WTC11 (cell line): Measurements from ENCODE around the gene AJAP1. TPM values are rescaled to one million over a fixed set of nuclear protein-coding genes. Genes with fewer than 3 reads are reported as not detected.

ENCODE experiments used
- ATAC-seq: fragments of 200-7000 bp; cut with Tn5 transposase; 2 replicates; pipeline ENCODE4 v1.10.0; 2021; ENCODE audit warnings: mild to moderate bottlenecking, moderate library complexity
- CTCF ChIA-PET: fragments of 300-600 bp; sonication (Branson Sonifier 250); formaldehyde crosslinking; loops from one replicate; lab custom pipeline; 2021; ENCODE audit warnings: antibody characterized with exemption; lab: Charles Lee
- POLR2A ChIA-PET: fragments of 350-600 bp; sonication (Branson Sonifier 250); formaldehyde crosslinking; loops from one replicate; lab custom pipeline; 2021; ENCODE audit warnings: antibody characterized with exemption; lab: Charles Lee
- DNase-seq: peaks from one replicate; pipeline ENCODE4 v3.0.0; 2021; ENCODE audit warnings: low spot score
- H3K27ac Mint-ChIP-seq: 2 replicates; pipeline ENCODE4 v1.8.0; 2021; ENCODE audit warnings: mixed read lengths
- H3K27me3 Mint-ChIP-seq: 2 replicates; pipeline ENCODE4 v1.8.0; 2021; ENCODE audit warnings: low read depth, mild to moderate bottlenecking, moderate library complexity, mixed read lengths
- H3K36me3 Mint-ChIP-seq: 2 replicates; pipeline ENCODE4 v1.8.0; 2021; ENCODE audit warnings: mixed read lengths
- H3K4me1 Mint-ChIP-seq: 2 replicates; pipeline ENCODE4 v1.8.0; 2022; ENCODE audit warnings: mixed read lengths
- H3K4me3 Mint-ChIP-seq: 2 replicates; pipeline ENCODE4 v1.8.0; 2021; ENCODE audit warnings: mild to moderate bottlenecking, moderate library complexity, mixed read lengths
- H3K9me3 Mint-ChIP-seq: 2 replicates; pipeline ENCODE4 v1.8.0; 2021; ENCODE audit warnings: mixed read lengths
- ATF6 ChIP-seq: sonication (generic); formaldehyde crosslinking; IDR thresholded peaks from 2 replicates; pipeline ENCODE4 v1.8.1; 2023; ENCODE audit warnings: mild to moderate bottlenecking, missing genetic modification reagents
- CBFB ChIP-seq: sonication (generic); formaldehyde crosslinking; IDR thresholded peaks from 2 replicates; pipeline ENCODE4 v1.8.1; 2022; ENCODE audit warnings: mild to moderate bottlenecking, low read depth, missing genetic modification reagents
- GRHL2 ChIP-seq: fragments of 250-450 bp; sonication (Bioruptor Pico); IDR thresholded peaks from 2 replicates; pipeline ENCODE4 v1.8.0; 2022; ENCODE audit warnings: mild to moderate bottlenecking, moderate library complexity; ENCODE audit not compliant: insufficient replicate concordance, severe bottlenecking
- MXD4 ChIP-seq: fragments of 250-450 bp; sonication (Bioruptor Pico); IDR thresholded peaks from 2 replicates; pipeline ENCODE4 v1.8.0; 2021; ENCODE audit warnings: mild to moderate bottlenecking, moderate library complexity, borderline replicate concordance
- PREB ChIP-seq: sonication (generic); formaldehyde crosslinking; IDR thresholded peaks from 2 replicates; pipeline ENCODE4 v1.8.1; 2022; ENCODE audit warnings: mild to moderate bottlenecking, missing genetic modification reagents, moderate library complexity, borderline replicate concordance
- PRRX2 ChIP-seq: fragments of 250-450 bp; sonication (Bioruptor Pico); IDR thresholded peaks from 2 replicates; pipeline ENCODE4 v1.8.0; 2021; ENCODE audit warnings: mild to moderate bottlenecking
- SP1 ChIP-seq: sonication (generic); formaldehyde crosslinking; conservative IDR thresholded peaks from 2 replicates; pipeline ENCODE4 v1.8.1; 2022; ENCODE audit warnings: missing genetic modification reagents
- TEAD1 ChIP-seq: sonication (generic); formaldehyde crosslinking; IDR thresholded peaks from 2 replicates; pipeline ENCODE4 v1.8.0; 2022; ENCODE audit warnings: mild to moderate bottlenecking, missing genetic modification reagents
- TP53 ChIP-seq: sonication (generic); formaldehyde crosslinking; IDR thresholded peaks from 2 replicates; pipeline ENCODE4 v1.8.1; 2023; ENCODE audit warnings: mild to moderate bottlenecking, missing genetic modification reagents
- ZNF512 ChIP-seq: sonication (generic); formaldehyde crosslinking; IDR thresholded peaks from 2 replicates; pipeline ENCODE4 v1.8.1; 2022; ENCODE audit warnings: missing genetic modification reagents, borderline replicate concordance
- ZNF671 ChIP-seq: fragments of 250-450 bp; sonication (Bioruptor Pico); IDR thresholded peaks from 2 replicates; pipeline ENCODE4 v1.8.0; 2021; ENCODE audit warnings: mild to moderate bottlenecking
- total RNA-seq: library from RNA; stranded (reverse); gene quantifications from 3 replicates; pipeline ENCODE4 v1.2.3, GENCODE V29; 2021
- TF ChIP-seq, protein P1 (sequence below): fragments of 250-450 bp; sonication (Bioruptor Pico); IDR thresholded peaks from 2 replicates; pipeline ENCODE4 v1.9.0; 2021; ENCODE audit warnings: mild to moderate bottlenecking
- TF ChIP-seq, protein P2 (sequence below): sonication (generic); formaldehyde crosslinking; IDR thresholded peaks from 2 replicates; pipeline ENCODE4 v1.8.0; 2023; ENCODE audit warnings: missing genetic modification reagents
- TF ChIP-seq, protein P3 (sequence below): sonication (generic); formaldehyde crosslinking; IDR thresholded peaks from 2 replicates; pipeline ENCODE4 v1.8.0; 2022; ENCODE audit warnings: mild to moderate bottlenecking, missing genetic modification reagents
- TF ChIP-seq, protein P4 (sequence below): sonication (generic); formaldehyde crosslinking; IDR thresholded peaks from 2 replicates; pipeline ENCODE4 v1.8.1; 2022; ENCODE audit warnings: low read depth, mild to moderate bottlenecking, moderate library complexity, missing genetic modification reagents, borderline replicate concordance

The AJAP1 gene
- total RNA-seq, 1 experiment from 2014 or later: 2.1 TPM

DNA sequence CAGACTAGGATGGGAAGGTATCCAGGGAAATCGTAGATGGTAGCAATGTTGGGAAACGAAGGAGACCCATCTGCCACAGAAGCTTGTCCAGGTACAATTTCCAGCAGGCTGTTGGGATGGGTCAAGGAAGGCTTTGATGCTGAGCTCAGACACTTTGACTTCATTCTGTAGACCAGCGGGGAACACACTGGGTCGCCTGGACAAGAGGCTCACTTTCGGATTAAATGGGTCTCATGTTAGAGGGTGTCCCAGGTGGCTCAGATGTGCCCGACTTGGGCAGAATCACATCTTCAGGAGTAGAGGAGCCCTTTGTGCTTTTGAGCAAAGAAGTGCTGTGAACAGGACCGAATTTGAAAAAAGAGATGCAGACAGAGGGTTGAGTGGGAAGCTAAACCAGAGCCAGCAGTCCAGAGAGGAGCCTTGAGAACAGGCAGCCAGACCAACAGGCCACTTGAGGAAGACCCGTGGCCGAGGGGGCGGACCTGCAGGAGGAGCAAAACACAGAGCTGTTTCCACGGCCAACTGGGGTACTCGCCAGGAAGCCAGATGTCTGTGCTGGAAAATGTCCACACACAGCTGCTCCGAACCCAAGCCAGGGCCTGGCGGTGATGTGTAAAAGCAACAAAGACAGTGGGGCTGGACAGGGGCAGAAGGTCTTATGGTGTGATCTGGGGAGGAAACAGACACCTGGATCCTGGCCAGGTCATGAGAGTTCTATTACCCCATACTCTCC is 146.9 kb downstream of the AJAP1 start:
- POLR2A ChIA-PET: no interaction called here
- Mint-ChIP-seq H3K4me1 (no peaks in the 10 kb centered on the region), H3K36me3 (peaks cover 81% of the 10 kb centered on the region), H3K9me3 (peaks cover 94% of the 10 kb centered on the region), H3K27me3 (peaks cover 29% of the 10 kb centered on the region), H3K4me3 (no peak overlapping the region), H3K27ac (no peak overlapping the region)
- CTCF ChIA-PET: no interaction called here
- no peak for ATAC-seq
- DNase-seq: no peak
- TF ChIP-seq, protein P1, sequence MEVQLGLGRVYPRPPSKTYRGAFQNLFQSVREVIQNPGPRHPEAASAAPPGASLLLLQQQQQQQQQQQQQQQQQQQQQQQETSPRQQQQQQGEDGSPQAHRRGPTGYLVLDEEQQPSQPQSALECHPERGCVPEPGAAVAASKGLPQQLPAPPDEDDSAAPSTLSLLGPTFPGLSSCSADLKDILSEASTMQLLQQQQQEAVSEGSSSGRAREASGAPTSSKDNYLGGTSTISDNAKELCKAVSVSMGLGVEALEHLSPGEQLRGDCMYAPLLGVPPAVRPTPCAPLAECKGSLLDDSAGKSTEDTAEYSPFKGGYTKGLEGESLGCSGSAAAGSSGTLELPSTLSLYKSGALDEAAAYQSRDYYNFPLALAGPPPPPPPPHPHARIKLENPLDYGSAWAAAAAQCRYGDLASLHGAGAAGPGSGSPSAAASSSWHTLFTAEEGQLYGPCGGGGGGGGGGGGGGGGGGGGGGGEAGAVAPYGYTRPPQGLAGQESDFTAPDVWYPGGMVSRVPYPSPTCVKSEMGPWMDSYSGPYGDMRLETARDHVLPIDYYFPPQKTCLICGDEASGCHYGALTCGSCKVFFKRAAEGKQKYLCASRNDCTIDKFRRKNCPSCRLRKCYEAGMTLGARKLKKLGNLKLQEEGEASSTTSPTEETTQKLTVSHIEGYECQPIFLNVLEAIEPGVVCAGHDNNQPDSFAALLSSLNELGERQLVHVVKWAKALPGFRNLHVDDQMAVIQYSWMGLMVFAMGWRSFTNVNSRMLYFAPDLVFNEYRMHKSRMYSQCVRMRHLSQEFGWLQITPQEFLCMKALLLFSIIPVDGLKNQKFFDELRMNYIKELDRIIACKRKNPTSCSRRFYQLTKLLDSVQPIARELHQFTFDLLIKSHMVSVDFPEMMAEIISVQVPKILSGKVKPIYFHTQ (CRISPR knock-in tag): no peak
- TF ChIP-seq TP53 (CRISPR knock-in tag) (no peak), PREB (CRISPR knock-in tag) (no peak), PRRX2 (no peak), TEAD1 (CRISPR knock-in tag) (no peak), MXD4 (CRISPR knock-in tag) (no peak), GRHL2 (CRISPR knock-in tag) (no peak), ZNF512 (CRISPR knock-in tag) (no peak), CBFB (CRISPR knock-in tag) (no peak), SP1 (CRISPR knock-in tag) (no peak), ATF6 (CRISPR knock-in tag) (no peak), ZNF671 (CRISPR knock-in tag) (no peak)
- TF ChIP-seq, protein P2, sequence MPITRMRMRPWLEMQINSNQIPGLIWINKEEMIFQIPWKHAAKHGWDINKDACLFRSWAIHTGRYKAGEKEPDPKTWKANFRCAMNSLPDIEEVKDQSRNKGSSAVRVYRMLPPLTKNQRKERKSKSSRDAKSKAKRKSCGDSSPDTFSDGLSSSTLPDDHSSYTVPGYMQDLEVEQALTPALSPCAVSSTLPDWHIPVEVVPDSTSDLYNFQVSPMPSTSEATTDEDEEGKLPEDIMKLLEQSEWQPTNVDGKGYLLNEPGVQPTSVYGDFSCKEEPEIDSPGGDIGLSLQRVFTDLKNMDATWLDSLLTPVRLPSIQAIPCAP: no peak
- TF ChIP-seq, protein P3, sequence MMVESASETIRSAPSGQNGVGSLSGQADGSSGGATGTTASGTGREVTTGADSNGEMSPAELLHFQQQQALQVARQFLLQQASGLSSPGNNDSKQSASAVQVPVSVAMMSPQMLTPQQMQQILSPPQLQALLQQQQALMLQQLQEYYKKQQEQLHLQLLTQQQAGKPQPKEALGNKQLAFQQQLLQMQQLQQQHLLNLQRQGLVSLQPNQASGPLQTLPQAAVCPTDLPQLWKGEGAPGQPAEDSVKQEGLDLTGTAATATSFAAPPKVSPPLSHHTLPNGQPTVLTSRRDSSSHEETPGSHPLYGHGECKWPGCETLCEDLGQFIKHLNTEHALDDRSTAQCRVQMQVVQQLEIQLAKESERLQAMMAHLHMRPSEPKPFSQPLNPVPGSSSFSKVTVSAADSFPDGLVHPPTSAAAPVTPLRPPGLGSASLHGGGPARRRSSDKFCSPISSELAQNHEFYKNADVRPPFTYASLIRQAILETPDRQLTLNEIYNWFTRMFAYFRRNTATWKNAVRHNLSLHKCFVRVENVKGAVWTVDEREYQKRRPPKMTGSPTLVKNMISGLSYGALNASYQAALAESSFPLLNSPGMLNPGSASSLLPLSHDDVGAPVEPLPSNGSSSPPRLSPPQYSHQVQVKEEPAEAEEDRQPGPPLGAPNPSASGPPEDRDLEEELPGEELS: no peak
- TF ChIP-seq, protein P4, sequence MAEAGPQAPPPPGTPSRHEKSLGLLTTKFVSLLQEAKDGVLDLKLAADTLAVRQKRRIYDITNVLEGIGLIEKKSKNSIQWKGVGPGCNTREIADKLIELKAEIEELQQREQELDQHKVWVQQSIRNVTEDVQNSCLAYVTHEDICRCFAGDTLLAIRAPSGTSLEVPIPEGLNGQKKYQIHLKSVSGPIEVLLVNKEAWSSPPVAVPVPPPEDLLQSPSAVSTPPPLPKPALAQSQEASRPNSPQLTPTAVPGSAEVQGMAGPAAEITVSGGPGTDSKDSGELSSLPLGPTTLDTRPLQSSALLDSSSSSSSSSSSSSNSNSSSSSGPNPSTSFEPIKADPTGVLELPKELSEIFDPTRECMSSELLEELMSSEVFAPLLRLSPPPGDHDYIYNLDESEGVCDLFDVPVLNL (CRISPR knock-in tag): no peak
